ENCODE results near the gene STAT1.

DNA sequence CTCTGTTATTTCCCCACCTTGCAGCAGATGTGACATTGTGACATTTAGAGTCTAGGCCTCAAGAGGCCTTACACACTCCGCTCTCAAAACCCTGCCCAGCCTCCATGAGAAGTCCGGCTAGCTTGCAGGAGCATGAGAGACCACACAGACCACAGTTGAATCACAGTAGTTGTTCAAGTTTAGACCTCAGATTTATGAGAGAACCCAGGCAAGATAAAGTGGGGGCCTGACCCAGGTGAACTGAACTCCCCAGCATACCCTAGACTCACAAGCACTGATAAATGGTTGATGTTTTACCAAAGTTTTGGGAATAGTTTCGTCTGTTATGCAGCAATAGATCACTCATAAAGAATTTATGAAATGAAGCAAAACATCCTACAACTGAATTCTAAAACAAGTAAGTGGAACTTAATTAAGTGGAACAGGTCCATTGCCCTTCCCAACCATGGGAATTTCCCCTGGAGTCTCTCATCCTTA lies 4.7 kb upstream of the STAT1 start:
- TF ChIP-seq, protein P1, sequence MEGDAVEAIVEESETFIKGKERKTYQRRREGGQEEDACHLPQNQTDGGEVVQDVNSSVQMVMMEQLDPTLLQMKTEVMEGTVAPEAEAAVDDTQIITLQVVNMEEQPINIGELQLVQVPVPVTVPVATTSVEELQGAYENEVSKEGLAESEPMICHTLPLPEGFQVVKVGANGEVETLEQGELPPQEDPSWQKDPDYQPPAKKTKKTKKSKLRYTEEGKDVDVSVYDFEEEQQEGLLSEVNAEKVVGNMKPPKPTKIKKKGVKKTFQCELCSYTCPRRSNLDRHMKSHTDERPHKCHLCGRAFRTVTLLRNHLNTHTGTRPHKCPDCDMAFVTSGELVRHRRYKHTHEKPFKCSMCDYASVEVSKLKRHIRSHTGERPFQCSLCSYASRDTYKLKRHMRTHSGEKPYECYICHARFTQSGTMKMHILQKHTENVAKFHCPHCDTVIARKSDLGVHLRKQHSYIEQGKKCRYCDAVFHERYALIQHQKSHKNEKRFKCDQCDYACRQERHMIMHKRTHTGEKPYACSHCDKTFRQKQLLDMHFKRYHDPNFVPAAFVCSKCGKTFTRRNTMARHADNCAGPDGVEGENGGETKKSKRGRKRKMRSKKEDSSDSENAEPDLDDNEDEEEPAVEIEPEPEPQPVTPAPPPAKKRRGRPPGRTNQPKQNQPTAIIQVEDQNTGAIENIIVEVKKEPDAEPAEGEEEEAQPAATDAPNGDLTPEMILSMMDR (IDR thresholded peaks at IDR 0.05) = no peak
- TF ChIP-seq POLR2A (IDR thresholded peaks at IDR 0.05) = no peak
